ENCODE data around the gene NKAIN4.

The NKAIN4 gene

GRCh38 chr20:63254232-63254605 is at the start of gene NKAIN4:
Gene NKAIN4 (minus strand): TSS chr20:63254463. CDS start chr20:63254450, 13 bp downstream.
- DNase-seq (ENCODE audit: low read depth), result no peak

- no peak for DNase-seq (ENCODE audit: low read depth)
These were observed 48.9 kb upstream of the NKAIN4 start for GRCh38 chr20:63303095-63303666.

- DNase-seq (ENCODE audit: low read depth), result no peak
These were observed 47.4 kb upstream of the NKAIN4 start for GRCh38 chr20:63301671-63302070.

DNA sequence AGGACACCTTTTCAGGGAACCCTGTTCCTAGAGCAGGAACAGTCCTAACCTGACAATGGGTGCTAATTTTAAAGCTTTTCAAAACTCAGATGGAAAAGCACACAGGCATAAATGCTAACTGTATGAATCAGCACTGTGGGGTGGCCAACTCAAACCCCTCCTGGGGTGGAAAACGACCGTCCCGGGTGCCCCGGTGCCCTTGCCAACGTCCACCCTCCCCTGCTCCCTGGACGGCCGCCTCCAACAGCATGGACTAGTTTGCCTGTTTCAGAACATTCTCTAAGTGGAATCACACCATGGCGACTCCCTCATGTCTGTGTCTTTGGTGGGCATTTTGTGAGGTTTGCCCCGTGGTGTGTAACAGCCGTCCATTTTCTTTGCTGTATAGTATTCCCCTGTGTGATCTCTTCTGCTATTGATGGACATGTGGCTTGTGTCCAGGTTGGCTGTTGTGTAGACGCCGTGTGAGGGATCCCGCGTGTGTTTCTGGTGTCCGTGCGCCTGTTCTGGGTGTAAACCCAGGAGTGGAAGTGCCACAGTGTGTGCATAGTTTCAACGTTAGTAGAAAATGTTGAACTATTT is 44.6 kb upstream of the NKAIN4 start:
- no peak for DNase-seq (ENCODE audit: low read depth)

DNA sequence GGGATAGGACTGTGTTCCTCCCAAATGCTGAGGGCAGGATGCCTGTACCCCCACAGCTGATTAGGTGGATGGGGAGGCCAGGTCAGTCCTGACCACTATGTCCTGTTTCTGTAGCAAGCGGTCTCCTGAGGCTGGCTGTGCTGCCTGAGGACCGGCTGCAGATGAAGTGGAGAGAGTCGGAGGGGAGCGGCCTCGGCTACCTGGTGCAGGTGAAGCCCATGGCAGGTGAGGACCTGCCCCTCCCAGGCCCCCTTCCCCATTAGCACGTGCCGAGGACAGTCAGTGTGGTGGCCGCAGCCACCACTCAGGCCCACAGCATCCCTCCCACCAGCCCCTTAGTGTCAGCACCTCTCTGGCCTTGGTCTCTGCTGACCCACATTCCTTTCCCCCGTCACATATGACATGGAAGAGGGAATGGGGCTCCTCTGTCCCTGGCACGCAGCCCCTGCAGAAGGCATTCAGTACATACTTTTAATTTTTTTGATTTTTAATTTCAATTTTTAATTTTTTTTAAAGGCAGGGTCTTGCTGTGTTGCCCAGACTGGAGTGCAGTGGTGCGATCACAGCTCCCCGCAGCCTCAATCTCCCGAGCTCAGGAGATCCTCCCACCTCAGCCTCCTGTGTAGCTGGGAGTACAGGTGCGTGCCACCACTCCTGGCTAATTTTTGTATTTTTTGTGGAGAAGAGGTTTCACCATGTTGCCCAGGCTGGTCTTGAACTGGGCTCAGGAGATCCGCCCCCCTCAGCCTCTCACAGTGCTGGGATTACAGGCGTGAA is 43.7 kb upstream of the NKAIN4 start:
- DNase-seq (ENCODE audit: low read depth), result no peak

- DNase-seq (ENCODE audit: low read depth), result no peak
These were observed 43.1 kb upstream of the NKAIN4 start for GRCh38 chr20:63297371-63297781.

GRCh38 chr20:63296531-63297299 is 42.5 kb upstream of the NKAIN4 start:
- no peak for DNase-seq (ENCODE audit: low read depth)

GRCh38 chr20:63295846-63296245 is 41.6 kb upstream of the NKAIN4 start:
- no peak for DNase-seq (ENCODE audit: low read depth)

- no peak for DNase-seq (ENCODE audit: low read depth)
These were observed 41.2 kb upstream of the NKAIN4 start for GRCh38 chr20:63295422-63295821.

DNA sequence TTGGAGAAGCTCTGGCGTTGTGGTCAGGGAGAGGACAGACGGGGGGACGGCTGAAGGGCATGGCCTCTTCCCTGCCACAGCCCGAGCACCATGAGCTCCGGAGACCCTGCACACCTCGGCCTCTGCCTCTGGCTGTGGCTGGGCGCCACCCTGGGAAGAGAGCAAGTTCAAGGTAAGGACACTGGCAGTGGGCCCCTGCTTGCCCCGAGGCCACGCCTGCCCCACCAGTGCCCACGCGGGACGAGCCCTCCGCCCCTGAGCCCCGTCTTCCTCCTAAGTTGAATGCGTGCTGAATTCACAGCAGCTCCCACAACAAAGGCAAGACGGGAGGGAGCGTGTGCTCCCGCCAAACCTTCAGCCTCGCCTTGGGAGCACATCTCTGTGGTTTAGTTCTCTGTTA is 40.8 kb upstream of the NKAIN4 start:
- no peak for DNase-seq (ENCODE audit: low read depth)

- DNase-seq (ENCODE audit: low read depth), result no peak
These were observed 40.3 kb upstream of the NKAIN4 start for GRCh38 chr20:63294536-63294900.

- DNase-seq (ENCODE audit: low read depth), result no peak
These were observed 39.7 kb upstream of the NKAIN4 start for GRCh38 chr20:63293871-63294535.

DNA sequence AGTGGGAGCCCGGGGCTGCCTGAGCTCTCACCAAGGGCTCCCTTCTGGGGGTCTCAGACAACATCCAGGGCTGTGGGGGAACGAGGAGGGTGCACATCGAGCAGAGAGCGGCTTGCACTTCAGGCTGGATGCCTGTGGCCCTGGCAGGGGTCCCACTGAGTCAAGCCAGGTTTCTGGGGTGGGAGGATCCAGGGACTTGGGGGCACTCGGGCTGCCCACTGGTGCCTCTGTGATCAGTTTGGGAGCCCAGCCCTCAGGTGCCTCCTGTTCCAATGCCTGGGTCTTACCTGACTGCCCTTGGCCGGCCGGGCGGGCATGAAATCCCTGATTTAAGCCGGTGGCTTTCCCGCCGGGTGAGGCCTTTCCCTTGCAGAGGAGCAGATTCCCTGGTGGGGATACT is 39.2 kb upstream of the NKAIN4 start:
- DNase-seq (ENCODE audit: low read depth), result no peak

DNA sequence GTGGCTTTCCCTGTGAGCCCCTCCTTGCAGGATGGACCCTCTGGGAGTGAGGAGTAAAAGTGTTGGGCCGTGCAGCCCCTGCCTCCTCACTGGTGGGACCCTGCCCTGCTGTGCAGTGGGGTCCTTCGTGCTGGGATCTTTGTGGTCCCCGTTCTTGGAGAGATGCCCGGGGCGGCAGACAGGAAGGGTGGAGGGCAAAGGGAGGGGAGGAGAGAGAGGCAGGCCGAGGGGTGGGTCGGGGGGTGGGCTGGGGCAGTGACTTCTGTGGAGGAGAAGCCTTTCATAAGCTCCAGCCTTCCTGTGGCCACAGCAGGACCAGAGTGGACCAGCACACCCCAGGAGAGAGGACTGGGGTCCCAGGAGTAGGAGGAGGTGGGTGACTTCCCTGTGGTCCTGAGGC is 38.6 kb upstream of the NKAIN4 start, which contains the start of gene COL20A1:
COL20A1 (plus strand) TSS at position 283 of the 400 bp plus-strand sequence. CDS start 1,922 bp downstream, outside the sequence.
- no peak for DNase-seq (ENCODE audit: low read depth)

- no peak for DNase-seq (ENCODE audit: low read depth)
These were observed 38.0 kb upstream of the NKAIN4 start for GRCh38 chr20:63292292-63292701.

GRCh38 chr20:63291811-63292210 is 37.5 kb upstream of the NKAIN4 start:
- DNase-seq (ENCODE audit: low read depth), result no peak

DNA sequence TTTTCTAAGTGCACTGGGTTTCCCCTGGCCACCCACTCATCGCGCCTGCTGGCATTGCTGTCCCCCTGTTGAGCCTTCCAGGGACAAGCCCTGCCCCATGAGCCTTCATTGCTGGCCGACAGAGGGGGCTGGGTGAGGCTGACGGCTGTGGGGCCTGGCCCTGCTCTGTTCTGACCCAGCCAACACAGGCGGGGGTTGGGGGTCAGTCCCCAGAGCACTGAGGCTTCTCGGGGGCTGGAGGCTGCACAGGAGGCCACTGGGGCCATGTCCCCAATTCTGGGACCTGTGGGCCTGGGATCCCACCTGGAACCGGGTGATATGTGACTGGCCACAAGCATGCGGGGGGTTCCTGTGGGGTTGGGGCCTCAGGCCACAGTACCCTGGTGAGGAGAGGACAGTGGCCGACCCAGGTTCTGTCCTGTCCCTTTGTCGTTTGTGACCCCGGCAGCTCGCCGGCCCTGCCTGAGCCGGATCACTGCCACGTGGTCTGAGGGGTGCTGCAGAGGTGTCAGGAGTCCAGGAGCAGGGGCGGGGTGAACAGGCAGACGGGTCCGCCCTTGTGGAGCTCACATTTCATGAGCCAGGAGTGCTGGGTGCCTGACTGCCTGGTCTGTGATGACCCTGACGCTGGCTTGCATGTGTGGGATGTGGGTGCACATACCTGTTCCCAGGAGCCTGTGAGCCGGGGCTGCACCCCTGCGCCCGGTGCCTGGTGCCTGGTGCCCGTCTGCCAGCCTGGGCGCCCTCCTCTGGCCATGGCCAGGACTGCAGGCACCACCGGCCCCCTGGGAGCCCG is 36.6 kb upstream of the NKAIN4 start:
- DNase-seq (ENCODE audit: low read depth), result peak; percentile 33

DNA sequence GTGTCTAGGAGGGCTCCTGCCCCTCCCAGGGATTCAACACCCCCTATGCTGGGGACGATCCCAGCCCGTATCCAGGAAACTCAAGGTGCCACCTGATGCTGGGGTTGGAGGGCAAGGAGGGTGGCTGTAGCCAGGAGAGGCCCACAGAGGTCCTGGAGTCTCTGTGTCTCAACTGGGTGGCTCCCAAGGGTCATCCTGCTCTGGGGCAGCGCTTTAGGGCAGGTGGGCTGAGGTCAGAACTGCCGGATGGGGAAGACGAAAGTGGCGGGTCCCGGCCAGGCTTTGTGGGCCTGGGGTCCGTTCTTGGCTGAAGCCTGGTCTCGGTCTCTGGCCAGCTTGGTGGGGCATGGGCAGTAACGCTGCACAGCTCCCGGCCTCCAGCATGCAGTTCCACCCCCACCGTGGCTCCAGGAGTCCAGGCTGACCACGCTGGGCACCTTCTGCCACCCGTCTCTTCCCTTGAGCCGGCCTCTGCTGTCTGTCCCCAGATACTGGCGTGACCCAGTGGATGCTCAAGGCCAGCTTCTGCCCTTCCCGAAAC is 35.9 kb upstream of the NKAIN4 start:
- no peak for DNase-seq (ENCODE audit: low read depth)

- no peak for DNase-seq (ENCODE audit: low read depth)
These were observed 35.3 kb upstream of the NKAIN4 start for GRCh38 chr20:63289311-63290135.

Measured in stimulated activated CD8-positive, alpha-beta memory T cell treated with anti-CD3 and anti-CD28 coated beads, Interleukin-12 subunit alpha, Interleukin-12 subunit beta, amount 100 ng/mL, for 4 hours (primary cell).